ENCODE data around the gene MACROD2.
"Not testable (repeated sequence)": the region's sequence is repeated elsewhere in the genome, so short reads cannot be mapped to it uniquely, and the experiment has no call there.

MACROD2 gene

DNA sequence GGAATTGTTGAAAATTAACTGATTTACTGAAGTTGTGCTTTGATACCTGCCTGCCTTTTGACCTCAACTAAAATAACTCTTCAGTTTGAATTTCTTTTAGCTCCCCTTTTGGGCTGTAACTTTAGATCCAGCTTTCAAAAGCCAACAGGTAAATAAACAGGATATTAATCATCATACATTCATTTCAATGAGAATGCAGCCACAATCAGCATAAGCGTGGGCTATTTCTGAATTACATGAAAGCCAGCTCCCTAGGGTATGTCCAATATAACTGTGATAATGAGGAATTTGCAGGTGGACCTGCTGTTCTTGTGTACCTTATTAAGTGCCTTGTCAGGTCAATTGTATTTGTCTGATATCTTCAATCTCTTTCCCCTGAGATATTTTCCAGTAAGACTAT, 1747.3 kb downstream of the MACROD2 start:
- DNase-seq = no peak

DNA sequence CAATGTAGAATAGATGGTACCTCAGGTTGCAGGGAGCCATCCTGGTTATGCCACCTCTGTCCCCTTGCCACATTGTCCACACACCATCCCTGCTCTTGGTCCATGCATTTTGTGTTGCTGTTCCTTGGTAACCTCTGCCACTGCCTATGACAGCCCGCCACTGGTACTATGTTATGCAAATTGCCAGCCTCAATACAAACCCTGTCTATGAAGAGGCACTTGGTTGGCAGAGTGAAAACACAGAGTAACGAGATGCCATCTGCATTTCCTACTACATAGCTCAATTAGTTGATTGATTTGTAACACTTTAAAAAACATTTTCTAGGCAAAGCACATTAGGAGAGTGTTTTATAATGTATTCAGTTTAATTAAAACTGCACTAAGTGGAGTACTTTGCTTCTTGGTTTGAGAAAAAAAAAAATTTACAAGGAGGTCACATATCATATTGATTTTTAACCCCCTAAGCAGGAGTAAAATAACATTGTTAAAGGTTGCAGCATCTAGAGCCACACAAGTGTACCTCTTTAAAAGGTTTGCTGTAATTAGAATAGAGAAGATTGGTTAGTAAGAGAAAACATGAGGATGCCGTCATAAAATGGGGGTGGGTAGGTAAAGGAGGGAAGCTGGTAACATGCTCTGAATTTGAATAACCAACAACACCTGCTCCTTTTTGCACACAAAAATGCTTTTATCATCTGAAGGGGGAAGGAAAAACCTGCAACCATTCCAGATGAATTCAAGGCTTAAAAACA, 1760.9 kb downstream of the MACROD2 start:
- DNase-seq = peak; percentile 6

DNA sequence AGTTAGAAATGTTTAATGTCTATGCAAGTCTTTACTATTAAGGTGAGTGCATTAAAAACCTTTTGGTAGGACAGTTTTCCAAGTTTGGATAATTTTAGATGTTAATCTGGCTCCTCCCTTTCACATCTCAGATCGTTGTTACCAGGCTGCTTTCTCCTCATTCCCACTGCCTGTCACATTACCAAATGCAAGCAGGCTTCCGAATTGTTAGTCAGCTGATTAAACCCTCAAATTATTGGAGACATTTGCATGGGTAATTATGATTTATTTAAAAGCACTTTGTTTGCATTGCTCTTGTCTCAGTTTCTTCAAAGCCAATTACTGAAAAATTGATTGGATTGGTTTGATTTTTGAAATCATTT, 1761.4 kb downstream of the MACROD2 start:
- no peak for DNase-seq

DNA sequence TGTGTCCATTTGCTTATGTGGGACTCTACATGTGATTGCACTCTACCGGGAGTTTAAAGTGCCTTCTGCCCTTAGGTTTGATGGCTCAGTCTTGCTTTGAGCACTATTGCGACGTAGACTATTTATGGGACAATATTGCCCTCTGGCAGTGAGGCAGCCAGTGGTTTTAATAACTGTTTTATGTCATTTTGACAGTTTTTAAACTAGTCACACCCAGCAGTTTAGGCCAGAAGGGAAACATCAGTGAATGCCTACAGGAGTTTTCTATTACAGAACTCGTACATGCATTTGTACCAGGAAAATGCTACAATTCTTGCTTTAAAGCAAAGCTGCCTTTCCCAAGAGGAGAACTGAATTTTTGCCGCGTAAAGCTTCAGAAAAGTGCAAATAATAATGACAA, 1764.3 kb downstream of the MACROD2 start:
- no peak for DNase-seq

DNA sequence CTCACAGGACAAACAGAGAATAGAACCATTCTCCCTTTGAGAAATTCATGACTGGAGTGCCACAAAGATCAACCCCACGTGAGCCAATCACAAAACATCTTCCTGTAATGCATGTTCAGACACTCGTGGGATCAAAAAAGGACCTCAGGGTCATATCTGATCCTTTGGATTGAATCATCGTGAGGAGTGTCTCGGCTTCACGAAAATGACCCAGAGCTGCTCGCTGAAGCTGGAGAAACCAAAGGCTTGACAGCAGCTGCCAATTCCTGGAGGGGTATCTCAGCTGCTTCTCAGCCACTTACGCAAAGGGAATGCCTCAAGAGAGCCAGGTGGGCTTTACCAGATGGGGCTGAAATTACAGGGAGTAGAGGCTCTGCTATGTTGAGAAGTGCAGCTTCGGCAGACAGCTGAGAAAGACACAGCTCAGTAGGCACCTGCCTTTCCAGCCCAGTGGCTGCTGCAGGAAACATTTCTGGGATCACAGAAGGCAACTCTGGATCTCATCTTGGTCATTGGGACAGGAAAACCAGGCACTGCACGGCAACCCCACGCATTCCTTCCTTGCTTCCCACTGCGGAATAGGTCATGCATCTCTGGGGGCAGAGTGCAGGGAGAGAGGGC, 1764.8 kb downstream of the MACROD2 start:
- no peak for DNase-seq

DNA sequence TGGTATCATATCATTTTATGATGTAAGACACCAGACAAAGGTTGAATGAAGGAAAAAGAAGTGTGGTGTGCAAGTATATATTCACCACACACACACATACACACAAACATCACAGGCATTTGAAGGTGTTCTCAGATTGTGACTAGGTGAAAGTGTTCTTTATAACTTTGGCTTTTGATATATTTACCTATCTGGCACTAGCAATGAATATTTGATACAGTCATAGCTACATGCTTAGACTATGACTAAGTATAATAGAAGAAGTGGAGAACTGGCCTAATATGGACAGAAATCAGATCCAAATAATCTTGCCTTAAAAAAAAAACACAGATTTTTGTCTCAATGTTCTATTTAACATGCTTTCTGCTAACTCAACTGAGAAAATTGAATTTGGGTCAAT, 1768.0 kb downstream of the MACROD2 start:
- DNase-seq = no peak

DNA sequence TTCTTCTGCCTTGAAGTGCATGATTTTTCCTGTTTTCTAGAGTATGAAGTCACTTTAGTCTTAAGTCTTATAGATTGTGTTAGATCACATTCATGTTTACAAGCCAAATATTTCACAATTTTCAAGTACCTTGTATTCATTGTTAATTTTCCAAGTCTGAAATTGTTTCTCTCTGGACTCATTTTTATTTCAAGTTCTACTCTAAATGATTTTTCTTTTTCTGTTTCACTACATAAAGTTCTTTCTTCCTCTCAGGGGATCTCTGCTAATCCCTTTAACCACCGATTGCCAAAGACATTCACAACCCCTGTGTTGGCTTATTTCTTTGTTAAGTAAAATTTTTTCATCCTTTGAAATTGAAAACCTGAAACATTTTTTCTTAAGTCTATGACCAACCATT, 1772.3 kb downstream of the MACROD2 start:
- DNase-seq = no peak

DNA sequence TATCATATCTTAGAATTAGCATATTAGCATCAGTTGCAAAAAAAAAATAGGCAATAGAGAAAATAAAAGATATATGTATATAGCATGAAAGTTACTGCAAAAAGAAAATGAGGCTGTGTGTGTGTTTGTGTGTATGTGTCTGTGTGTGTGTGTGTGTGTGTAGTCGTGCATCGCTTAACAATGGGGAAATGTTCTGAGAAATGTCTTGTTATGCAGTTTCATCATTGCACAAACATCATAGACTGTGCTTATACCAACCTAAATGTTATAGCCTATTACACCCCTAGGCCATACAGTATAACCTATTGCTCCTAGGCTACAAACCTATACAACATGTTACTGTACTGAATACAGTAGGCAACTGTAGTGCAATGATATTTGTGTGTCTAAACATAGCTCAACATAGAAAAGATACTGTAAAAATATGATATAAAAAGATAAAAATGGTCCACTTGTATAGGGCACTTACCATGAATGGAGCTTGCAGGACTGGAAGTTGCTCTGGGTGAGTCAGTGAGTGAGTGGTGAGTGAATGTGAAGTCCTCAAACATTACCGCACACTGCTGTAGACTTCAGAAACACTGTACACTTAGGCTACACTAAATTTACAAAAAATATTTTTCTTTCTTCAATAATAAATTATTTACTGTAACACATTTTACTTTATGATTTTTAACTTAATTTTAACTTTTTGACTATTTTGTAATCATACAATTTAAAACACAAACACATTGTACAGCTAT, 1772.9 kb downstream of the MACROD2 start:
- no peak for DNase-seq

DNA sequence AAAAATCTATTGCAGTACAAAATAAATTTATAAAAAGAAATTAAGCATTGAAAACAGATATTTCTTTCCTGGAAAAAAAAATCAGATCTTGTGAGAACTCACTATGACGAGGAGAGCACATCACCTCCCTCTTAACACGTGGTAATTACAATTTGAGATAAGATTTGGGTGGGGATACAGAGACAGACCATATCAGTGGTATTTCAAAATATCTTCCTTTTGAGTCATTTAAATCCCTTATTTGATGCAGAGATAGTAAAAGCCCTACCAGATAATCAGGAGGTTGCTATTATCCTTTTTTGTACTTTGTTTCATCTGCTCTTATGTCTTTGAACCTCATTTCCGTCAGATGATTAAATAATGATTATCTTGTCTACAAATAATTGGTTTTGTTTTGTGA, 1777.5 kb downstream of the MACROD2 start:
- DNase-seq = no peak

DNA sequence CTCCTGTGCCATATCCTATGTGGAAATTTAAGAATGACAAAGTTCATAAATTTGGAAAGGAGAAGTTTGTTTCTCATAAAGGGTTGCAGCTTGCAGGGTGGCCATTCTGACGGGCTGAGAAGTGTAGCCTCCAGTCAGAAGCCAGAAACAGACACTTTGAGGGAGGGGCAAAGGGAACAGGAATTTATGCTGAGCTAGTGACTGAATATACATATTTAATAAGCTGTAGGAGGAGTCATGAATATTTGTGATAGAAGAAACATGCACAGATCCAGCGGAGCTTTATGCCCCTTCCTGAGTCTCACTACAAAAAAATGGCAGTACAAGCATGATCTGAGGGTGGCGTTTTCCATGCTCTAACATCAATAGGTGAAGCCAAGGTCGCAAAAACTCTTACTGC, 1779.6 kb downstream of the MACROD2 start:
- DNase-seq = no peak

DNA sequence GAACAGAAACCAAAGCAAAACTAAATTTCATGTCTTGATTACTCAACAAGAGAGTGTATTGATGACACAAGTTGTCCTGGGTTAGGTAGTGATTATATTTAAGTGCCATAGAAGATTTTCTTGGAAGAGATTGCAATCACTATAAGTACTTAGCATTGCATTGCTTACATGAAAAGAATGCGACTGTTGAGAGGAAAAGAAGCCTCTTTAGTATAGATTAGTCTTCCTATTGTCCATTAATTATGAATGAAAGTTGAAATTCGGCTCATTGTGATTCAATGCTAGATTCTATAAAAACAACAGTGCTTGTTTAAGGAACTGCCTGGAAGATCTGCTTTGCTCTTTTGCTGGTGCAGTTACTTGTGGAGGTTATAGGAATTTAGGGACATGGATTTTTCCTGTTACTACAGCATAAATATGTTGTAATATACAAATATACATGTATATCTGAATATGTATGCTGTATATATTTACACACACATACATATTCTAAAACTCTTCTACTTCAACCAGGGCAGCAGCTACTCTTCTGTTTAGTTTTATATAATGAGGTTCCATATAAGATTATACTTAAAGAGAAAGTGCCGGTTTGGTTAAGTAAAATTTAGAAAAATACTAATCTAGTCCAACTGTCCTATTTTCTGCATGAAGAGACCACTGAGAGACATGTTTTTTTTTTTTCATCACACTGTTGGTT, 1781.6 kb downstream of the MACROD2 start:
- no peak for DNase-seq

DNA sequence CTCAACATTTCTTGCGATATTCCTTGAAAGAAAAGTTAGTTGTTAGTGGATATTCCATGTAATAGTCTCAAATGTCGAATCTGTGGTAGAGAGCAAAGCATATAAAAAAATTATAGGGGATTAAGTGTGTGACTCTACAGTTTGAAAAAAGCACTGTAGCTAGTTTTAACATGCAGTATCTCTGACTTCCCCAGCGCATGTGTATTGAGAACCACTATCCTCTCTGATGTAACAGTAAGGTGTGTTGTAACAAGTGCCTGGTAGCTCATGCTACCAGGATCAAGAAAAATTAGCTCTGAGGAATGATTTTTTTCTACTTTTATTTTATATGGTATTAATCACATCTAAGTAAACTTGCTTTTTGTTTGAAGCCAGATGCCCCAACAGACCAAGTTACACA, 1788.7 kb downstream of the MACROD2 start:
- no peak for DNase-seq

DNA sequence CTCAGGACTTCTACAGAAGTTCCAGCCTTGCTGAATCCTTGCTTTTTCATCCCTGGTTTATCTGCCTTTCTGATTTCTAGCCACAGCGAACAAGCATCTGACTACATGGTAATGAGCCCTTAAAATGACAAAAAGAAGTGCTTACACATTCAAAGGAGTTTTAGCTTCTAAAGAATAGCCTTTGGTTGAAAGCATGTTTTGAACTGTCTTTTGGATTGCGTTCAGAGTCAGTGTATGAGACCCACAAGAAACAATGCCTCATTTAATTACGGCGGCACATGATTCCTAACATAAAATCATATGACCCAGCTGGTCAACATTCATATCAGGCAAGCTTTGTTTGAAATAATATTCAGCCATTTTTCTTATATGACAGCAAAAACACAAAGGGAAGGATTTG, 1793.8 kb downstream of the MACROD2 start:
- DNase-seq = no peak

DNA sequence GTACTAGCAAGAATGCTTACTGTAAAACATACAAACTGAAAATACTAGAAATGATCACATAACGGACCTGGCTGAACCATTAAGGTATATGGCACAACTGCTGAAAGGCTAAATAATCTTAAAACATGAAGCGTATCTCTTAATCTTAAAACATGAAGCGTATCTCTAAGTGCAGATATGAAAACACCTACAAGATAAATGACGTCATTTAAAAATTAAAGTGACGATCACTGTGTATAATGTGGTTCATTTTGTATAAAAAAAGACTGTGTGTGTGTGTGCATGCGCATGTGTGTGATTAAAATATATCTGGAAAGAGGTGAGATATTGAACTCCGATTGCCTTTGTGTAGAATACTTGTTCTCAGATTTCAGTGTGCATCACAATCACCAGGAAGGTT, 1797.5 kb downstream of the MACROD2 start:
- no peak for DNase-seq

DNA sequence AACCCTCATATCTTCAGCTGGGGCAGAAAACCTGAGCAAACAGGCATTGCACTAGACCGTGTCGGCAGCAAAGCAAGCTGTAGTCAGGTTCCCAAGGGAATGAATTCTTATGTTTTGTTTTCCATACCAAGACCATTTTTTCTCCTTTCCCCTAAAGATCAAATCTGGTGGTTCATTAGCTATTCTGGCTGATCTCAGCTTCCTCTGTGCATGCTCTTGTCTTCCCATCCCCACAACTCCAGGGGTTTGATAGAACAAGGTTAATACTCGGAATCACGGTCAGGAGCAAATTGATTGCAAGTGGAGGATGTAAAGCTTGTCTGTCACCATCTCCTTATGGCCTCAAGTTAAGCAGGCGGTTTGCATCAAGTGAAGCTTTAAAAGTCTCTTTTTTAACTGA, 1799.1 kb downstream of the MACROD2 start:
- no peak for DNase-seq

DNA sequence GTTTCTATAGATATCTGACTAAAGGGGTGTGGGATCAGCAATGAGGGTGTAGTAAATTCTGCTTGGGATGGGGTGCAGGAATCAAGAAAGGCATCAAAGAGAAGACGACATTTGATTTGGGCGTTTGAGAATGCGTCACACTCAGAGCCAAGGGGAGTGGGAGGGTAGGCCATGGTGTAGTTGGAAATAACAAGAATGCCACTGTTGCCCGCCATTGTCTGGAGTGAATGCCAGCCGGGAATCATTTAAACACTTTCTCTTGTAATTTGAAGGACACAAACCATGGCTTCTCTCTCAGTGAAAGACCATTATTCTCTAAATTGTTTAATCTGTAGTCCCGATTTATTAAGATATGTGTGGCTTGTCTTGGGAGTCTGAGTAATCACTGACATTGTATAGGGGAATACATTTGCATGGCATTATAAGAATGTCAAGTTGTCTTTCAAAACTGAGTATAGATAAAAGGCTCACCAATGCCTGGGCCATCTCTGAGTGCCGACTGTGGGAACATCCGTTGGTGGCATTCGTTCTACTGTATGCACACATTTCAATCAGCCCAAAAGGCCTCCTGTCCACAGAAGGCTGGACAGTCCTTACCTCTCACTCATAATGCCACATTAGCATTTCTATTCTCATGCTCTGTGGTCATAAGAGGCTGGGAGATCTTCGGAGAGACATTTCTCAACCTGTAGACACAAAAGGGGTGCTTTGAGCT, 1800.1 kb downstream of the MACROD2 start:
- DNase-seq = no peak

DNA sequence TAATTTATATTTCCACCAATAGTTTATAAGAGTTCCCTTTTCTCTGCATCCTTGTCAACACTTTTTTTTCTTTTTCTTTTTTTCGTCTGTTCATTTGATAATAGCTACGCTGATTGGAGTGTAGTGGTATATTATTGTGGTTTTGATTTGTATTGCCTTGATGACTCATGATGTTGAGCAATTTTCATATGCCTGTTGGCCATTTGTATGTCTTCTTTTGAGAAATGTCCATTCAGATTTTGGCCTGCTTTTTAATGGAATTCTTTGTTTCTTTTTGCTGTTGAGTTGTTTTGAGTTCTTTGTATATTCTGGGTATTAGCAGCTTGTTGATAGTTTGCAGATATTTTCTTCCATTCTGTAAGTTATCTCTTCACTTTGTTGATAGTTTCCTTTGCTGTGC, 1804.6 kb downstream of the MACROD2 start:
- DNase-seq = no peak

DNA sequence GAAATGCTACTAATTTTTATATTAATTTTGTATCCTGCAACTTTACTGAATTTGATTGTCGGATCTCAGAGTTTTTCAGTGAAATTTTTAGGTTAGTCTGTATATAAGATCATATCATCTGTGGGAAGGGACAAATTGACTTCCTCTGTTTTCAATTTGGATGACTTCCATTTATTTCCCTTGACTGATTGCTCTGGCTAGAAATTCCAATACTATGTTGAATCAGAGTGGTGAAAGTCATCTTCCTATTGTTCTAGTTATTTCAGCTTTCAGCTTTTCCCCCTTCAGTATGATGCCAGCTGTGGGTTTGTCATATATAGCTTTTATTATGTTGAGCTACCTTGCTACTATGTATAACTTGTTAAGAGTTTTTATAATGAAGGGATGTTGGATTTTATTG, 1806.7 kb downstream of the MACROD2 start:
- no peak for DNase-seq

DNA sequence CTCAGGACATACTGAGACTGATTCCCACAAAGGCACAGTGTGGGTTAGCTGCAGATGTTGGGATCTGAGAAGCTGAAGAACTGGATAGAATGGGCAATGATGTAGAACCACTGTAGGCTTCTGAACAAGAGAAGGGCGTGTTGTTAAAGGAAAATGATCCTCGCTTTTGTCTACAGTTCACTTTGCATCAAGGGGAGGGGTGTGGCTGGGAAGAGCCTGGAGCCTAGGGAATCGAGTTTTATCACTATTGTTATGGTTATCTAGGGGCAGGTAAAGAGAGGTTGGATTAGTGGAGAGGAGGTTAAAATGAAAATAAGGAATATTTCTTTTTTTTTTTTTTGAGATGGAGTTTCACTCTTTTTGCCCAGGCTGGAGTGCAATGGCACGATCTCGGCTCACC, 1809.8 kb downstream of the MACROD2 start:
- DNase-seq = no peak

DNA sequence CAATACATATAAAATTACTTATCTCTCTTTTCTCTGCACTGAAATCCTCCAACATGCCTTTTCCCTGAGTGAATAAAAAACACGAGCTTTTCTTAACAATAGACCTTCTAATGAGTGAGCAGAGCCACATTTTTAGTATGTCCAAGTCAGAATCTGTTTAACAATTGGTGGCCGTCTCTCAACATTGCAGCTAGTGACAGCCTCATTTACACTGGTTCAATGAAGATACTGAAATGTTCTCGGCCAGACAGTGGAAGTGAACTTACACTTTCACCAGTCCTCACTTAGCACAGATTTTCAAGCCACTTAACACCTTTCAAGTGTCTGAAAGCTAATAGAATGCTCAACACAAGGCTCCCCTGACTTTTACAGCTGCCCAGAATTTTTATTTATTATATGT, 1810.8 kb downstream of the MACROD2 start:
- DNase-seq = no peak

DNA sequence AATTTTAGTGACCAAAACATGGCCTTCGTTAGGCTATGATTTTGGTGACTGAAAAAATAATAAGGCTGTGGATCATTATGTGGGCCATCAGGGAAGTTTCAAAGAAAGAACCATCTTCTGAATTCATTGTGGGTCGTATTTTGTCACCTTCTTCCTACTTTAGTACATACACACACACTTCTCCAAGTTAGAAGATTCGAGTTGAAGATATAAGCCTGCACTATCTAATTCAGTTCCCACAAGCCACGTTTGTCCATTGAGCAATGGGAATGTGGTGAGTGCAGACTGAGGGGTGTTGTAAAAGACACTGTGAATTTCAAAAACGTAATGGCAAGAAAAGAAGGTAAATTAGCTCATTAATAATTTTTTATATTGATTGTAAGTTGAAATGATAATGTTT, 1812.0 kb downstream of the MACROD2 start:
- no peak for DNase-seq

DNA sequence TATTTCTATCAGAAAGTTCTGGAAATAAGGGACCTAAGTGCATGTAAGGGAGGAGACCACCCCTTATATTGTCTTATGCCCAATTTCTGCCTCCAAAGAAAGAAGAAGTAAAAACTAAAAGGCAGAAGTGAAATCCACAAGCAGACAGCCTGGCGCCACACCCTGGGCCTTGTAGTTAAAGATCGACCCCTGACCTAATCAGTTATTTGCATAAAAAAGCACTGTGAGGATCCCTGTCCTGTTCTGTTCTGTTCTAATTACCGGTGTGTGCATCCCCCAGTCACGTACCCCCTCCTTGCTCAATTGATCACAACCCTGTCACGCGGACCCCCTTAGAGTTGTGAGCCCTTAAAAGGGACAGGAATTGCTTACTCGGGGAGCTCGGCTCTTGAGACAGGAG, 1812.5 kb downstream of the MACROD2 start:
- DNase-seq = not testable (repeated sequence)

DNA sequence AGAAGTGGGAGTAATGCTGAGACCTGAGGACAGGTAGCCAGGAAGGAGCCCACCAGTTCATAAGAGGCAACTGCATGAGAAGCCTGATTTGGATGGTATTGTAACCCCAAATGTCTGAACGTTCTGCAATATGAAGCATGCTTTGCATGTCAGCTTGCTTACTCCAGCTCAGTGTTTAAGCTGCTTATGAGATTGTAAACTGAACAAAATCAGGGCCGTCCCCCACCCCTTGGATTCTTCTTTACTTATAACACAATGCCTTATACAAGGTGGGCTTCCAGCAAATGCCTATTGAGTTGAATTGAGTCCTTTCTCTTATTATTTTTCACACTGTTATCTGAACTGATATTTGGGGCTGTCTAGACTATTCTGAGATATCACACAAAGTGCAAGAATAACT, 1816.6 kb downstream of the MACROD2 start:
- DNase-seq = no peak

Data from NCI-H2029 (cell line).